Calu3 (cell line): ENCODE data around the gene DGKZ. TPM values are rescaled to one million over a fixed set of nuclear protein-coding genes. Genes with fewer than 3 reads are reported as not detected.
"Not testable (repeated sequence)": the region's sequence is repeated elsewhere in the genome, so short reads cannot be mapped to it uniquely, and the experiment has no call there.

ENCODE experiments used
- BruUV-seq: library from RNA; stranded (reverse); fragments of 400-500 nt; replicated peaks from 2 replicates; lab custom pipeline; 2021; lab: Mats Ljungman, UMichigan
- CTCF ChIA-PET: fragments of 300-600 bp; sonication (Branson Sonifier 250); formaldehyde crosslinking; loops from one replicate; lab custom pipeline; 2022; ENCODE audit warnings: antibody characterized with exemption; lab: Charles Lee
- DNase-seq: peaks from one replicate; pipeline ENCODE4 v3.0.0; 2022
- H3K27ac Mint-ChIP-seq: one replicate; pipeline ENCODE4 v1.8.0; 2022; ENCODE audit warnings: mixed read lengths; ENCODE audit not compliant: unreplicated experiment
- H3K27me3 Mint-ChIP-seq: one replicate; pipeline ENCODE4 v1.8.0; 2022; ENCODE audit warnings: mixed read lengths; ENCODE audit not compliant: unreplicated experiment
- H3K36me3 Mint-ChIP-seq: one replicate; pipeline ENCODE4 v1.8.0; 2022; ENCODE audit warnings: mild to moderate bottlenecking, moderate library complexity, mixed read lengths; ENCODE audit not compliant: insufficient read depth, unreplicated experiment
- H3K4me1 Mint-ChIP-seq: one replicate; pipeline ENCODE4 v1.8.0; 2022; ENCODE audit warnings: mild to moderate bottlenecking, low read depth, mixed read lengths; ENCODE audit not compliant: unreplicated experiment
- H3K4me3 Mint-ChIP-seq: one replicate; pipeline ENCODE4 v1.8.0; 2022; ENCODE audit warnings: mild to moderate bottlenecking, low read depth, moderate library complexity, mixed read lengths; ENCODE audit not compliant: unreplicated experiment
- H3K9me3 Mint-ChIP-seq: one replicate; pipeline ENCODE4 v1.8.0; 2022; ENCODE audit warnings: low read depth, mixed read lengths; ENCODE audit not compliant: unreplicated experiment
- CTCF ChIP-seq: fragments of 200-600 bp; IDR thresholded peaks from one replicate; pipeline ENCODE4 v1.8.0; 2022; ENCODE audit warnings: antibody characterized with exemption; ENCODE audit not compliant: unreplicated experiment
- intact Hi-C: fragments of 100-400 bp; cut with micrococcal nuclease; formaldehyde crosslinking; loops from one replicate; pipeline ENCODE4 v1.10.0; 2022; ENCODE audit not compliant: unreplicated experiment
- total RNA-seq: library from RNA; stranded (reverse); gene quantifications from 2 replicates; pipeline ENCODE4 v1.2.3, GENCODE V29; 2022

The DGKZ gene
- total RNA-seq, 1 experiment from 2014 or later = 38.0 TPM

- intact Hi-C loops = no loop called here
- no TSS peak for BruUV-seq
- H3K36me3 Mint-ChIP-seq = peaks cover 28% of the 10 kb centered on the region
- no peak overlapping the region for H3K4me3 Mint-ChIP-seq
- H3K27ac Mint-ChIP-seq = no peak overlapping the region
- no peaks in the 10 kb centered on the region for H3K9me3 Mint-ChIP-seq
- peak; percentile 90 for TF ChIP-seq CTCF
- peak; percentile 67 for DNase-seq
- H3K4me1 Mint-ChIP-seq = peaks cover 7% of the 10 kb centered on the region
- CTCF ChIA-PET = no interaction called here
- no peaks in the 10 kb centered on the region for H3K27me3 Mint-ChIP-seq
Observed at GRCh38 chr11:46369458-46370152, 22.3 kb downstream of the DGKZ start.

- peaks cover 23% of the 10 kb centered on the region for H3K36me3 Mint-ChIP-seq
- no peak for DNase-seq
- no peak overlapping the region for H3K4me3 Mint-ChIP-seq
- TF ChIP-seq CTCF = no peak
- H3K27me3 Mint-ChIP-seq = no peaks in the 10 kb centered on the region
- CTCF ChIA-PET = no interaction called here
- peaks cover under 1% of the 10 kb centered on the region for H3K4me1 Mint-ChIP-seq
- BruUV-seq = no TSS peak
- H3K27ac Mint-ChIP-seq = no peak overlapping the region
- intact Hi-C loops = no loop called here
- no peaks in the 10 kb centered on the region for H3K9me3 Mint-ChIP-seq
Observed at GRCh38 chr11:46370253-46370652, 23.0 kb downstream of the DGKZ start.

- intact Hi-C loops, H3K4me1 Mint-ChIP-seq, H3K4me3 Mint-ChIP-seq, DNase-seq, H3K27me3 Mint-ChIP-seq, H3K9me3 Mint-ChIP-seq, BruUV-seq, CTCF ChIA-PET, H3K27ac Mint-ChIP-seq: not testable (repeated sequence)
- peaks cover 23% of the 10 kb centered on the region for H3K36me3 Mint-ChIP-seq
Observed at GRCh38 chr11:46371262-46371661, 24.0 kb downstream of the DGKZ start.

- Mint-ChIP-seq H3K27ac (no peak overlapping the region), H3K9me3 (no peaks in the 10 kb centered on the region), H3K4me1 (no peaks in the 10 kb centered on the region), H3K27me3 (no peaks in the 10 kb centered on the region), H3K36me3 (peaks cover 26% of the 10 kb centered on the region), H3K4me3 (no peak overlapping the region)
- DNase-seq = no peak
- CTCF ChIA-PET = no interaction called here
- intact Hi-C loops = no loop called here
- TF ChIP-seq CTCF = no peak
- no TSS peak for BruUV-seq
Observed at GRCh38 chr11:46372086-46372485, 24.8 kb downstream of the DGKZ start.

GRCh38 chr11:46372501-46372900 lies 25.2 kb downstream of the DGKZ start:
- H3K4me1 Mint-ChIP-seq, H3K27me3 Mint-ChIP-seq, H3K4me3 Mint-ChIP-seq, intact Hi-C loops, H3K9me3 Mint-ChIP-seq, CTCF ChIA-PET, DNase-seq, H3K27ac Mint-ChIP-seq, BruUV-seq: not testable (repeated sequence)
- peaks cover 29% of the 10 kb centered on the region for H3K36me3 Mint-ChIP-seq
